GM18499 (cell line): ENCODE results near the gene IGFBPL1.
"Not testable (repeated sequence)": the region's sequence is repeated elsewhere in the genome, so short reads cannot be mapped to it uniquely, and the experiment has no call there.

Experiments used
- ATAC-seq: cut with Tn5 transposase; IDR thresholded peaks from one replicate; pipeline ENCODE4 v1.9.1; 2021; ENCODE audit warnings: moderate number of reproducible peaks; ENCODE audit not compliant: insufficient read depth, unreplicated experiment

Gene IGFBPL1

DNA sequence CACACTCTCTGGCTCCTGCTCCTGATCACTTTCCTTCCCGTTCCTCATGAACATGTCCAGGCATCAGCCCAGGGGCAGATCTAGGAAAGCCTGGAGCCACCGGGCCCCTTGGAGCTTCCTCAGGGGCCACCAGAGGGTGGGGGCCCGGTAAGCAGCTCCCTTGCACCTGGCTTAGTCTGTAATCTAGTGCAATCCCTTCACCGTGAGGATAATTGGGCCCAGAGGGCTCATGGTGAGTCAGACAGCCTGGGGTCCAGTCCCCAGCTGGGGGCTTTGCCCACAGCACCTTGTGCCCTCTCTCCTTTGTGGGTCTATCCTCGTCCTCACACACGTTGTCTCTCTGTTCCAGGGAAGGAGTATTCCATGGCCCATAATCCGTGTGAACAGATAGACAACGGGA, 42.1 kb downstream of the IGFBPL1 start:
- no peak for ATAC-seq

DNA sequence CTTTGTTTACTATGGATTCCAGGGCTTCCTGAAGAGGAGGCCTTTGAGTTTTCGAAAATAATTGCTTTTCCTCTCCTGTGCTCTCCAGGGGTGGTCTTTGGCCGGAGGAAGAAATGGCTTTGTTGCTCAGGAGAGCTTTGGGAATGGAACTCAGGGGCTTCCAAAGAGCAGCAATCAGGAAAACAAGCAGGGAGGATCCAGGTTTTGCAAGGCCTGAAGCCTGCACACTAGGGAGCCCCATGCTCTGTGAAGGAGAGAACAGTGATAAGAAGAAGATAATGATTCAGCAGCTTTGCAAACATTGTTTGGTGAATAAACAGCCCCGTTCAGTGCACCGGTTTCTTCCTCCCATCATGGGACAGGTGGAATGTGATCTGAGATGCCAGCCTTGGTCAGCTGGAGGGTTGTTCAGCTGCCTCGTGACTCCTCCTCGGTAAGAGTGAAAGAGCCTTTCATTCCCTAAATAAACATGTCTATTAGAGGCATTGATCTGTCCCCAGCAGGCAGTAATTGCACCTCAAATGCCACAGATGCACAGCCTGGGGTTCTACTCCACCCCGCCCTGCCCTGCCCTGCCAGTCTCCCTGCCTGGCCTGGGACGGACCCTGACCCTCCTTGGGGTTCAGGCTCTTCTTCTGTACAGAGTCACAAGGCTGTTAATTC, 43.3 kb downstream of the IGFBPL1 start:
- ATAC-seq = no peak

DNA sequence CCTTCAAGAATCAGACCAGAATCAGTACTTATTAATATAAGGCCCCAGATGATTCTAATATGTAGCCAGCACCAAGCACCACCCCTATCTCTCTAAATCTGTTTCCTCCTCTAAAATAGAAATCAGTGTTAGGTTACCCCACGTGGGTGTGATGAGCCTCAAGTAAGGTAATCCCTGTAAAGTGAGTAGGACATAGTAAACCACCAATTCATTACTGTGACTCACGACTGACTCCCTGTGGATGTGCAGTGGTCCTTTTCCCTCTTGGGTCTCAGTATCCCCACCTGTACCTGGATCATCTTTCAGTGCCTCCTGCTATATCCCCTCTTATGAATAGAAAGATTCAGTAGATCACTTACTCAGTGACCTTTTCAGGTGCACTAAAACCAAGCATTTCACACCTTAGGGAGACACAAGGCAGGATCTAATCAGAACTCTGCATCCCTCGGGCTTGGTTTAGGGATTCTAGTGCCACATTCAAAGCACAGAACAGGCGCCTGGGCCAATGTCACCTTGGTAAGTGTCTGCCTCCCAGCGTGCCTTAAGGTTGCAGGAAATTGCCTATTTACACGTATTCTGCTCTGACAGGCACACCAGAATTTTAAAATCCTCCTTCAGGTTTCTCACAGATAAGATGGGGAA, 43.9 kb downstream of the IGFBPL1 start:
- no peak for ATAC-seq

DNA sequence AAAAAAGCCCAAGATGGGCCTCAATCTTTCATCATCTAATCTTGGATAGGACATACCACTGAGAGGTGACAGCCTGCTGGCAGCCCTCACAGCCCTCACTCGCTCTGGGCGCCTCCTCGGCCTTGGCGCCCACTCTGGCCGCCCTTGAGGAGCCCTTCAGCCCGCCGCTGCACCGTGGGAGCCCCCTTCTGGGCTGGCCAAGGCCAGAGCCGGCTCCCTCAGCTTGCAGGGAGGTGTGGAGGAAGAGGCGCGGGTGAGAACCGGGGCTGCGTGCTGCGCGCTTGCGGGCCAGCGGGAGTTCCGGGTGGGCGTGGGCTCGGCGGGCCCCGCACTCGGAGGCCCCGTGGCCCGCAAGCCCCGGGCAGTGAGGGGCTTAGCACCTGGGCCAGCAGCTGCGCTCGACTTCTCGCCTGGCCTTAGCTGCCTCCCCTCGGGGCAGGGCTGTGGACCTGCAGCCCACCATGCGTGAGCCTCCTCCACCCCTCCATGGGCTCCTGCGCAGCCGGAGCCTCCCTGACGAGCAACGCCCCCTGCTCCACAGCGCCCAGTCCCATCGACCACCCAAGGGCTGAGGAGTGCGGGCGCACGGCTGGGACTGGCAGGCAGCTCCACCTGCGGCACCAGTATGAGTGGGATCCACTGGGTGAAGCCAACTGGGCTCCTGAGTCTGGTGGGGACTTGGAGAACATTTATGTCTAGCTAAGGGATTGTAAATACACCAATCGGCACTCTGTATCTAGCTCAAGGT, 46.7 kb downstream of the IGFBPL1 start:
- ATAC-seq = not testable (repeated sequence)

DNA sequence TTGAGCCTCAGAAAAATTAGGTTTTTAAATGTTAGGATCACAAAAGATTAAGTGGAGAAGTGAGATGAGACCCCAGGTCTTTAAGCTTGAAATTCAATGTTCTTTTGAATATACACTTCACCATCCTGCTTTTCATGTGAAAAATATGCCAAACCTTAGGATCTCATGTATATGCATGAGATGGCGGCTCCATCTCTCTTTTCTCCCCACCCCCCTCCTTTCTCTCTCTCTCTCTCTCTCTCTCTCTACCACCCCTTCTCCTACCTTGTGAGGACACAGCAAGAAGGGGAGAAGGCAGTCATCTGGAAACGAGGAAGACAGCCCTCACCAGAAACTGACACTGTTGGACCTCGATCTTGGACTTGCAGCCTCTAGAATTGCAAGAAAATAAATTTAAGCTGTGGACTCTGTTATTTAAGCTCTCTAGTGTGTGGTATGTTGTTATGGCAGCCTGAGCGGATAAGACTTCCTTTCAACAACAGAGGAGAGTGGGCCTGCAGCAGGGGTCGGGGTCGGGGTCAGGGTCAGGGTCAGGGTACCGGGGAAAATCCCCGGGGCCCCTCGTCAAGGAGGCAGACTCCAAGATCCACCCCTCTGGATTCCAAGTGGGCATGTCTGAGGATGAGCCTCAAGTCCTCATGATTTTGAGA, 48.1 kb downstream of the IGFBPL1 start:
- no peak for ATAC-seq

DNA sequence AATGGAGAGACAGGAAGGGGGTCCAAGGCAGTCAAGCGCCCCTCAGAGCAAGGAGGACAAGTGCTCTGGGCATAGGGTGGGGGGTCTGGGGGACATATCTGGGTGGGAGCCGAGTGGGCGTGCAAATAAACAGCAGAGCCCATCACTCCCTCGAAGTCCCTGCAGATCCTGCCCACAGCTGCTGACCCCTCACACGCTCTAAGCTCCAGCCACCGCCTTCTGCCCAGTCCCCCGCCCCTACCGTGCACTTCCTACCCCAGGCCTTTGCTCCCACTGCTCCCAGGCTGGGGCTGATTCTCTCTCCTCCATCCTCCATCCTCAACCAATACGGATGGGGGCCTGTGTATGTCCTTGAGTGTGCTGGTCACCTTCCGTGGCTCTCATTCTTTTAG, 48.7 kb downstream of the IGFBPL1 start:
- no peak for ATAC-seq

DNA sequence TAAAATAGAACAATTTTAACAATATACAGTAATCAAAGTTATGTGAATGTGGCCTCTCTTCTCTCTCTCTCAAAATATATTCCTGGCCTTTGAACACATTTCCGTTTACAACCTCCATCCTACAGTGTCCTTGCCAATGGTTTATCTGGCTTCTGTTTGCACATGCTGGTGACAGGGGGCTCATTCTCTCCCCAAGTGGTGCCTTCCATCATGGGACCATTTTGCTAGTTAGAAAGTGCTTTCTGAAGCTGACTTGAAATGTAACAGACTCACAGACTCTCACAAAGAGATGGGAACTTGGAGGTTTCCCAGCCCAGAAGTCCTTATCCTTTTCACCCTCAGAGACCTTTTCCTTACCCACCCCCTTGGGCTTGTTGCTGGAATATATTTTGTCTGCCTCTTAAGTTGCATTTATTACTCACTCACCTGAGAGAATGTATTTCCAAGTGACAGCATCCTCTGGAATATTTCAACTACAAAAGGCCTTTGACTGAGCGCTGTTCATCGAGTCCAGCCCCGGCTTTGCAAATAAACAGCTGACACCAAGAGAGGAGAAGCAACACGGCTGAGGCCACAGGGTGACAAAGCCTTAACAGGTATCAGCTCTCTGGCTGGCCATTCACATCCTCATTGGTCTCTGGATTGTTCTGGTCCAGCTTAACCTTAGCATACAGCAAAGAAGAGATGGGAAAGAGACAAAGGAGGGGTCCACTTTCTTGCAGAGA, 49.2 kb downstream of the IGFBPL1 start:
- ATAC-seq = no peak

DNA sequence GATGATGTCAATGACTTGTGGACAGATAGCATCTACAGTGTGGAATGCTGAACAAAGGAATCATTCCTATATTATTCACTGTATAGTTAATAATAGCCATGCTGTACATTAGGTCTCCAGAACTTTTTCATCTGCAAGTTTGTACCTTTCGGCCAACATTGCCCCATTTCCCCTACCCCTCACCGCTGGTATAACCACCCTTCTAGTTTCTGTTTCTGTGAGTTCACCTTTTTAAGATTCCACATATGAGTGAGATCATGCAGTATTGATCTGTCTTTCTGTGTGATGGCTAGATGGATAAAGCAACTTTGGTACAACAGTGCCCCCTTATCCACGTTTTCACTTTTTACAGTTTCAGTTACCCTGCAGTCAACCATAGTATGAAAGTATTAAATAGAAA, 50.6 kb downstream of the IGFBPL1 start:
- ATAC-seq = no peak

DNA sequence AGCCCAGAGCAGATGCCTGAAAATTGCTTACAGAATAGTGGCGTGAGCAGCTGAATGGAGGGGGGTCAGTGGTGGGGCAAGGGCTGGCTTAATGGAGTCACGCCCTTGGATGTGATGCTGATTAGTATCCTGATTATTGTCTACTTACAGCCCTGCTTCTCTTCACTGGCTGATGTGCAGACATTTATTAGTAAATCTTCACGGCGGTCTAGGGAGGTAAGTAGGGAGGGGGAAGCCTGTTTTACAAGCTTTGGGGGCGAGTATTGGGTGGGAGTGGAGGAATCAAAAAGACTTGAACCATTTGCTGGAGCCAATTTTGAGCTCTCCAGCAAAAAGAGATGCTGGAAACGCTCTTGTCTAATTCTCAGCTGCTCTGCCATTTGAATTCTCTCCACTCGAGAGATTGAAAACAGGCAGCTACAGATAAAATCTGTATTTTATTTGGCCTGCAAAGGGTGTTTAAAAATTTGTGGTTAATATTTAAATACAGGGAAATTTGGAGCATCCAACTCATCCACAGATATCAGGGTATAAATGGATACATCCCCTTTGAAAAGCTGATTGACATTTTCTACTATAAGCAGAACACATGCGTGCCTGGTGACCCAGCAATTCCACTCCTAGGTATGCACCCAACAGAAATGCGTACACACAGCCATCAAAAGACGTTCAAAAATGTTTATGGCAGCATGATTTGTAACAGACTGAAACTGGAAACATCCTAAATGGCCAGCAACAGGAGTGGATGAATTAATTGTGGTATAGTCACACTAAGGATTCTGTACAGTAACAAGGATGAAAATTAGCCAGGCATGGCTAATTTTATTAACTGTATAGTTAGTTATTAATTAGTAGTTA, 51.3 kb downstream of the IGFBPL1 start:
- no peak for ATAC-seq

DNA sequence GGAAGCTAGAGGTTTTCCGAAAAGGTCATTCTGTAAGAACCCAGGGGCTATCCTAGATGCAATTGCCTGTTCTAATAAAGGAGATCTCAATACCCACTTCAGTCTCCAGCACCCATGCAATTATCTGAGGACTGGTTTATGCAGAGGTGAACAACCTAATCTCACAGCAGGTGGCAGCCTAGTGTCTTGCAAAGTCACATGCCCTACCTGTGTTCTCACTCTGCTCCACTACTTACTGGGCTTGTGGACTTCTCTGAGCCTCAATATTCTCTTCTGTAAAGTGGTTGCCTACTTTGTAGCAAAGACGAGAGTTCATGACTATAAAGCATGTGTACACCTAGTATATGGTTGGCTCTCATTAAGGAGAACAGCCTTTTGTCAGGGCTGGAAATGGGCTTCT, 52.8 kb downstream of the IGFBPL1 start:
- no peak for ATAC-seq

DNA sequence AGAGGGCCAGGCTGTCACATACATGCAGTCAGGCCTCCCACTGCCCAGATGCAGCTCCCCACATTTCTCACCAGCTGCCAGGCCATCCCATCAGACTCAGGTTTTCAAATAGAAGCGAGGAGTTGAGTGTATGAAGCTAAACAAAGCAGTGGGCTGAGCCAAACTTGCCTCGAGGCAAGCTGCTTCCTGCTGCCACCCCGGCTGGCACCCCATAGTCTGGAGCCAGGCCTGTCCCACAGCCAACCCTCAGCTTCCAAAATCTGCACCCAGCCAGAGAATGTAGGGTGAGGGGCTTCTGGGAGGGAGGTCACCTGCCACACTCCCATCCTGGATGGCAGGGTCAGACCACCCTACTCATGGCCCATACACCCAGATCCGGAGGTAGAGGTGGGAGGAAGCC, 54.1 kb downstream of the IGFBPL1 start:
- ATAC-seq = no peak

DNA sequence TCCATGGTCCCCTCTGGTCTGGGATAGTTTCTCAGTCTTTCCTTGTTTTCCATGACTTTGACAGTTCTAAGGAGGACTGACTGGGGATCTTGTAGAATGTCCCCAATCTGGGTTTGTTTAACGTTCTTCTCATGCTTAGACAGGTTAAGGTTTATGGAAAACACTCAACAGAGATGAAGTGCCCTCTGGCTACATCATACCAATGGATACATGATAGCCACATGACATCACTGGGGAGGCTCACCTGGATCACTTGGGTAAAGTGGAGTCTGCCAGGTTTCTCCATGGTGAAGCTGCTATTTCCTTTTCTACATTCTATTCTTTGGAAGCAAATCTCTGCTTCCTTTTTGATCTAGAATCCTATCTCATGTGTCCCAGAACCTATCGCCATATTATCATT, 55.5 kb downstream of the IGFBPL1 start:
- ATAC-seq = no peak

DNA sequence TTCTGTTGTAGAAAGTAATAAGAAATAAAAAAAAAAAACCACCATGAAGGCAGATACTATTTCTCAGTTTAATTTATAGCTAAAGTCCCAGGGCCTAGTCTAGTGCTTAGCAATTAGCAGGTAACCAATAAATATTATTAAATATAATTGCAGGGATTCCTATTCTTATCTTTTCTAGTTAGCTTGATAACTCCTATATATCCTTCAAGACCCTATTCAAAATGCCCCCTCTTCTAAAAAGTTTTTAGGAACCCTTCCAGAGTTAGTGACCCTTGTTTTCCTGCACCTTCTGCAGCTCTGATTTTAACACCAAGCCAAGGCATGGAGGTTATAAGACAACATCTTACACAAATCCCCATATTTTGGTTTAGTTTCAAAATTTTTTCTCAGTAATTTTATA, 56.4 kb downstream of the IGFBPL1 start:
- ATAC-seq = no peak

DNA sequence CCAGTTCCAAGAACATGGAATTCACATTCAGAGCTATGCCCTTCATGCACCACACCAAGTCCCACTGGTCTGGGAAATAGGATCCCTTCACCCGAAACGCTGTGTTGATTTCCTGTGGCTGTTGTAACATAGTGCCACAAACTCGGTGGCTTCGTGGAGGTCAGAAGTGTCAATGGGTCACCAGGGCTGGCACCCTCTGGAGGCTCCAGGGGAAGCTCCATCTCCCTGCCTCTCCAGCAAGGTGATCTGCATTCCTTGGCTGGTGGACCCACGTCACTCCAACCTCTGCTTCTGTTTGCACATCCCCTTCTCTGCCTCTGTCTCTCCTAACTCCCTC, 60.7 kb downstream of the IGFBPL1 start:
- no peak for ATAC-seq

DNA sequence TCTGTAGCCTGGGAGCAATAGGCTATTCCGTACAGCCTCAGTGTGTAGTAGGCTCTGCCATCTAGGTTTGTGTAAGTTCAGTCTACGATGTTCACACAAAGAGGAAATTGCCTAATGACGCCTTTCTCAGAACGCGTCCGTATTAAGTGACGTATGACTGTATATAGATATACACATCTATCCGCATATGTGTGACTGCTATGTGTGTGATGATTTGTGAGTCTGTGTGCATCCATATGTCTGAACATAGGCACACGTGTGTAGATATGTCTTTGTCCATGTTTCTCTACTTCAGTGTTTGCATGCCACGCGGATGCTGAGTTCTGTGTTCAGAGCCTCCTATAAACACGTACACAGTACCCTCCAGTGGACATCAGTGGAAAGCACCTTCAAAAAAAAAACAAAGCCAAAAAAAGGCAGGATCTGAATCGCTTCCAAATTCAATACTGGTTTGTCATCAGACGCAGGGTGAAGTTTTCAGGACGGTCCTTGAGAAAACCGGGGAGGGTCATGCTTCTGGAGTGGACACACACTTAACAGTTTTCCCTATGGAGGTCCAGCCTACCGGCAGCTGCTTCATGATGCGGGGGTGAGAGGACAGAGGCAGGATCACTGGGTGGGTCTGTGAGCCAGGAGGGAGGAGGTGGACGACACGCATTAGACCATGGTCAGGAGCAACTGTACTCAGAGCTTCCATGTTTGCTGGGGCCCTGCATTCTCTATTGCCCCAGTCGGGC, 61.2 kb downstream of the IGFBPL1 start:
- peak; percentile 80 for ATAC-seq

DNA sequence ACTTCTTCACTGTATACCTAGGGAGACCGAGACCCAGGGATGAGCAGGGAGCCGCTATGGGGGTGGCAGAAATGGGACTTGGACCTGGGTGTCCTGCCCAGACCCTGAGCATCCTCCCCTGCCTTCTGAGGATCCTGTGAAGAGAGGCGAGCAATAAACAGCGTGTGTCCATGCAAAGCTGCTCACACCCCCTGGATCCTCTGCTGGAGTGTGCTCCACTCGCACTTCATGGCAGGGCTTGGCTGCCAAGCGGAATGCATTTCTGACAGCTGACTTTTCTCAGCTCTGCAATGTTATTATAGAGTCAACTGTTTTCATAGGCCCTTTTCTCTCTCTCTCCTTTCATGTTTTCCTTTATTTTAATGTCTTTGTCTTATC, 62.8 kb downstream of the IGFBPL1 start:
- ATAC-seq = no peak

DNA sequence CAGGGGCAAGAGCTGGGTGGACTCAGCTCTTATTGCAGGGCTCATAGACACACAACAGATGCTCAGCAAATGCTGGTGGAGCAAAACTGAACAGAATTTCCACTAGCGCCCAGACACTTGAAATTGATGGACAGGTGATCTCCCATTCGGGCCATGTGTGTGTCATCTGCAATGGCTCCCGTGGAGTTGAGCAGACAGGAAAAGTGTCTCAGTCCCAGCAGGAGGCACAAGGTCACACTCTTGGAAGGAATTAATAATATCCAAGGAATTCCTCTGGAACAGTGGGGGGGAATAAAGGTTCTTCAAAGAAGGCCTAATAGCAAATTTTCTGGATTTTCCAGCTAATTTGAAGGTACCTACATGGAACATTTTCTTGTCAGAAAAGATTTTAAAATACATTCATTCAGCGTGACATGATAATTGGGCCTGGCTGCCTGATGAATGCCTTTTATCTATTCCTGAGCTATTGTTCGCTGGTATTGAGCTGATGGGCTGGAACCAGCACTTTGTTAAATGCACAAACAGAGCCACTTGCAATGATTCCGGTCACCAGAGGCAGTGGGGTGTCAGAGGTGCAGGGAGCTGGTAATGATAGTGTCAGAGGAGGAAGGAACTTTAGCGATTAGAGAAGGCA, 63.3 kb downstream of the IGFBPL1 start:
- no peak for ATAC-seq

DNA sequence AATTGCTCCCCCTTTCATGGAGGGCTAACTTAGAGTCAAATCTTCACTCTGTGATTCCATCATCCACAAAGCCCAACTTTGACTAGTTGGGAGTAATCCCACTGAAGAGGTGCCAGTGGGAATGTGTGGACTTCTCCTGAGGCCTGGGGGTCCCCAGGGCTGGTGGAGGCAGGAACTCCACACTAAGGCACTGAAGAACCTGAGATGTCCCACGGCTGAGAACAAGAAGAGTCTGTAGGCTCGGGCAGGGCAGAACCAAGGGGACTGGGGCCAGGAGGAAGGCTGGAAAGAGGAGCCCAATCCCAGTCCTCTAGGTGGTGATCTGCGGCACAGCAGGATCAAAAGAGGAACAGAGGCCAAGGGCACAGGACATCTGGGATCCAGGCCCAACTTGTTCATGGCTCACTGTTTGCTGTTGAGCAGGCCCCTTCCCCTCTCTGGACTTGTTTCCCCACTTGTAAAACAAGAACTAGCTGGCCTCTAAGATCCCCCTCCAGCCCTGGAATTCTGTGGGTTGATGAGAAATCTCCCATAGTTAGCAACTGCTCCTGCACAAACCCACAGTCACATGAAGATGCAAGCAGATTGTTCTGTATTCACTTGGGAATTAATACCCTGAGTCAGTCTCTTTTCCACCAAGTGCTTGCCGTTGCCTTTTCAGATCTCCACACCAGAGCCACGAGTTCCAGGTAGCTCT, 64.4 kb downstream of the IGFBPL1 start:
- ATAC-seq = no peak
